K562 (cell line): ENCODE results near the gene HYAL3. TPM values are rescaled to one million over a fixed set of nuclear protein-coding genes. Genes with fewer than 3 reads are reported as not detected.

Experiments
- ATAC-seq: fragments of 200-7000 bp; cut with Tn5 transposase; 3 replicates; pipeline ENCODE4 v1.9.1; 2020; ENCODE audit warnings: moderate library complexity
- BruUV-seq: library from RNA; stranded (reverse); fragments of 400-500 nt; replicated peaks from 2 replicates; lab custom pipeline; 2021; lab: Mats Ljungman, UMichigan
- CTCF ChIA-PET: fragments of 300-600 bp; formaldehyde crosslinking; extraction: SDS; loops from one replicate; lab custom pipeline; 2021; ENCODE audit warnings: low intra/inter-chr PET ratio; lab: Yijun Ruan, JAX
- POLR2A ChIA-PET: fragments of 300-600, 350-650 bp; sonication (Branson Sonifier 250); formaldehyde crosslinking; extraction: SDS; loops from one replicate; lab custom pipeline; 2021; ENCODE audit warnings: antibody characterized with exemption, inconsistent platforms; lab: Yijun Ruan, JAX
- DNase-seq, 4 experiments: peaks; one replicate each; pipeline versions ENCODE4 v3.0.0 to v3.0.0-alpha.2; 2011 to 2018; ENCODE audit warnings: low spot score in 3 of 4, mixed read lengths in 3 of 4; ENCODE audit errors: extremely low read depth in 1 of 4
- FAIRE-seq: peaks from 2 replicates; lab custom pipeline; 2011; peaks lifted over from hg19 to GRCh38; lab: Jason Lieb, UNC
- H2AFZ ChIP-seq: 2 replicates; pipeline ENCODE4 v1.6.0; 2011; ENCODE audit warnings: low read depth, low read length, control low read depth, inconsistent platforms
- H3K27ac ChIP-seq: fragments of 200-600 bp; 3 replicates; pipeline ENCODE4 v1.8.0; 2011; ENCODE audit warnings: low read depth, mild to moderate bottlenecking, control low read depth, inconsistent platforms, low read length, moderate library complexity, mixed read lengths; ENCODE audit errors: extremely low read depth
- H3K27me3 ChIP-seq, 2 experiments: fragments of 300-600 bp in 1 of 2; 2 replicates in 1 of 2; 3 replicates in 1 of 2; pipeline versions ENCODE4 v1.6.0 to v1.8.0; 2011; ENCODE audit warnings: inconsistent platforms in 2 of 2, low read length in 2 of 2, mild to moderate bottlenecking in 1 of 2, mixed read lengths in 1 of 2, moderate library complexity in 1 of 2; ENCODE audit not compliant: control insufficient read depth in 2 of 2, insufficient read depth in 2 of 2
- H3K36me3 ChIP-seq: fragments of 300-600 bp; 3 replicates; pipeline ENCODE4 v1.8.0; 2011; ENCODE audit warnings: mild to moderate bottlenecking, low read length, inconsistent platforms; ENCODE audit not compliant: control insufficient read depth, insufficient read depth
- H3K4me1 ChIP-seq, 2 experiments: fragments of 200-600 bp in 1 of 2; replicated peaks in 1 of 2; 2 replicates in 1 of 2; 3 replicates in 1 of 2; pipeline versions ENCODE4 v1.5.1 to v1.8.0; 2011; ENCODE audit warnings: inconsistent platforms in 2 of 2, low read length in 2 of 2, mild to moderate bottlenecking in 1 of 2, mixed read lengths in 1 of 2, moderate library complexity in 1 of 2; ENCODE audit not compliant: control insufficient read depth in 2 of 2, insufficient read depth in 2 of 2
- H3K4me2 ChIP-seq: 2 replicates; pipeline ENCODE4 v1.6.1; 2011; ENCODE audit warnings: low read length, control low read depth, inconsistent platforms, mixed read lengths; ENCODE audit not compliant: insufficient read depth
- H3K4me3 ChIP-seq: fragments of 200-600 bp; sonication (generic), shearing (Covaris generic); 2 replicates; pipeline ENCODE4 v1.5.1; 2016; ENCODE audit warnings: control low read depth, inconsistent platforms
- H3K79me2 ChIP-seq: fragments of 200-600 bp; 3 replicates; pipeline ENCODE4 v1.8.0; 2011; ENCODE audit warnings: low read length, inconsistent platforms; ENCODE audit not compliant: control insufficient read depth, insufficient read depth
- H3K9ac ChIP-seq, 2 experiments: 2 replicates each; pipeline versions ENCODE4 v1.6.0 to v1.6.1; 2011; ENCODE audit warnings: low read depth in 2 of 2, low read length in 2 of 2, control low read depth in 1 of 2, inconsistent platforms in 1 of 2, mild to moderate bottlenecking in 1 of 2, mixed read lengths in 1 of 2; ENCODE audit not compliant: insufficient read depth in 1 of 2
- H3K9me1 ChIP-seq: one replicate; pipeline ENCODE4 v1.6.0; 2011; ENCODE audit warnings: inconsistent platforms, mild to moderate bottlenecking, low read length, moderate library complexity; ENCODE audit not compliant: control insufficient read depth, insufficient read depth
- H3K9me3 ChIP-seq: replicated peaks from 2 replicates; pipeline ENCODE4 v1.5.1; 2011; ENCODE audit warnings: low read depth, low read length, inconsistent platforms; ENCODE audit not compliant: control insufficient read depth, insufficient read depth
- H4K20me1 ChIP-seq: replicated peaks from 2 replicates; pipeline ENCODE4 v1.6.1; 2011; ENCODE audit warnings: low read length, inconsistent platforms, mixed read lengths; ENCODE audit not compliant: control insufficient read depth, insufficient read depth
- ATF2 ChIP-seq: sonication (generic); formaldehyde crosslinking; IDR thresholded peaks from 2 replicates; pipeline ENCODE4 v1.8.1; 2022; ENCODE audit warnings: missing genetic modification reagents
- CBFA2T3 ChIP-seq: fragments of 450-650 bp; IDR thresholded peaks from 2 replicates; pipeline ENCODE4 v1.6.1; 2017
- E2F6 ChIP-seq, 2 experiments: IDR thresholded peaks; 2 replicates each; pipeline ENCODE4 v1.6.1; 2011; ENCODE audit warnings: borderline replicate concordance in 1 of 2, control low read depth in 1 of 2, low read depth in 1 of 2, low read length in 1 of 2, mild to moderate bottlenecking in 1 of 2, mixed read lengths in 1 of 2, moderate library complexity in 1 of 2; ENCODE audit not compliant: insufficient read depth in 1 of 2, insufficient read length in 1 of 2, poor library complexity in 1 of 2, severe bottlenecking in 1 of 2; ENCODE audit errors: extremely low read depth in 1 of 2
- KDM1A ChIP-seq, 2 experiments: fragments of 450-650 bp; IDR thresholded peaks; 2 replicates each; pipeline ENCODE4 v1.6.1; 2016; ENCODE audit warnings: mild to moderate bottlenecking in 2 of 2
- MAFF ChIP-seq: IDR thresholded peaks from 2 replicates; pipeline ENCODE4 v1.6.1; 2012; ENCODE audit warnings: low read length, improper control_type of control experiment
- NFE2L1 ChIP-seq: fragments of 450-650 bp; IDR thresholded peaks from 2 replicates; pipeline ENCODE4 v1.6.1; 2016; ENCODE audit warnings: missing genetic modification characterization, low read depth, mild to moderate bottlenecking, missing compliant biosample characterization, moderate library complexity, borderline replicate concordance
- RCOR1 ChIP-seq, 2 experiments: IDR thresholded peaks; 2 replicates each; pipeline ENCODE4 v1.6.1; 2012; ENCODE audit warnings: low read depth in 2 of 2, low read length in 2 of 2, borderline replicate concordance in 1 of 2, improper control_type of control experiment in 1 of 2
- SETDB1 ChIP-seq: IDR thresholded peaks from one replicate; pipeline ENCODE4 v1.6.1; 2012; ENCODE audit warnings: low read length, control low read depth, inconsistent platforms
- TARDBP ChIP-seq: fragments of 450-650 bp; IDR thresholded peaks from 2 replicates; pipeline ENCODE4 v1.6.1; 2016
- TCF3 ChIP-seq: sonication (generic); formaldehyde crosslinking; IDR thresholded peaks from 2 replicates; pipeline ENCODE4 v1.4.0; 2020; ENCODE audit warnings: mild to moderate bottlenecking, missing genetic modification reagents
- TEAD1 ChIP-seq, 2 experiments: fragments of 450-650 bp in 1 of 2; sonication (generic) in 1 of 2; formaldehyde crosslinking; IDR thresholded peaks; 2 replicates each; pipeline versions ENCODE4 v1.4.0 to v1.8.0; 2020 to 2022; ENCODE audit warnings: mild to moderate bottlenecking in 2 of 2, missing genetic modification reagents in 1 of 2
- TEAD4 ChIP-seq, 2 experiments: sonication (generic) in 1 of 2; formaldehyde crosslinking in 1 of 2; IDR thresholded peaks; 2 replicates each; pipeline versions ENCODE4 v1.6.1 to v1.8.0; 2012 to 2022; ENCODE audit warnings: borderline replicate concordance in 1 of 2, inconsistent platforms in 1 of 2, low read length in 1 of 2, mild to moderate bottlenecking in 1 of 2, missing genetic modification reagents in 1 of 2
- YY1 ChIP-seq, 3 experiments: IDR thresholded peaks; 2 replicates each; pipeline ENCODE4 v1.6.1; 2011; ENCODE audit warnings: low read length in 2 of 3, mild to moderate bottlenecking in 2 of 3, moderate library complexity in 2 of 3, borderline replicate concordance in 1 of 3, control low read depth in 1 of 3, low read depth in 1 of 3; ENCODE audit not compliant: insufficient read depth in 3 of 3, insufficient replicate concordance in 2 of 3, control insufficient read depth in 1 of 3, insufficient read length in 1 of 3; ENCODE audit errors: extremely low read depth in 1 of 3
- ZNF695 ChIP-seq: fragments of 450-650 bp; formaldehyde crosslinking; IDR thresholded peaks from 2 replicates; pipeline ENCODE4 v1.4.0; 2020; ENCODE audit warnings: mild to moderate bottlenecking, moderate library complexity
- ZNF76 ChIP-seq: fragments of 250-450 bp; sonication (Bioruptor Pico); IDR thresholded peaks from 2 replicates; pipeline ENCODE4 v1.4.0; 2020; ENCODE audit warnings: mild to moderate bottlenecking, moderate library complexity, borderline replicate concordance
- ZNF766 ChIP-seq: fragments of 200-800 bp; sonication (Bioruptor generic); conservative IDR thresholded peaks from 2 replicates; pipeline ENCODE4 v1.6.1; 2016; ENCODE audit warnings: missing genetic modification characterization, missing compliant biosample characterization
- ZSCAN29 ChIP-seq: fragments of 450-650 bp; IDR thresholded peaks from 2 replicates; pipeline ENCODE4 v1.6.1; 2017
- WGBS: fragments of 100-300 bp; shearing (Covaris generic); methylation state at CpG from one replicate; pipeline ENCODE4 v1.1.6; 2016; ENCODE audit warnings: low coverage, mixed read lengths; ENCODE audit not compliant: insufficient coverage; ENCODE audit errors: missing lambda C conversion rate; 5-methylcytosine and 5-hydroxymethylcytosine counted together
- in situ Hi-C: fragments of 300-500 bp; cut with MboI; formaldehyde crosslinking; loops from 4 replicates; pipeline ENCODE4 v1.15.0; 2018; ENCODE audit warnings: inconsistent platforms, mixed read lengths
- intact Hi-C: fragments of 100-400 bp; cut with micrococcal nuclease; formaldehyde crosslinking; loops from 2 replicates; pipeline ENCODE4 v1.14.2; 2022
- polyA plus RNA-seq, 8 experiments: library from polyadenylated mRNA; depleted of rRNA in 4 of 8; stranded (reverse) in 5 of 8; unstranded in 3 of 8; fragments of >200 nt; fragmentation: Nextera tagmentation in 2 of 8; fragmentation: Illumina TruSeq in 1 of 8; extraction: Ambion mirVana in 2 of 8; extraction: Trizol in 1 of 8; gene quantifications; 2 replicates each; pipeline versions ENCODE4 v1.2.1 to v1.2.3, GENCODE V29; 2011 to 2014; ENCODE audit warnings: inconsistent platforms in 1 of 8, missing spikeins in 1 of 8
- total RNA-seq, 7 experiments: library from RNA; depleted of rRNA in 6 of 7; stranded (reverse); fragments of >200 nt in 6 of 7; fragmentation: Illumina TruSeq in 2 of 7; extraction: Trizol in 2 of 7; gene quantifications; 2 replicates each; pipeline versions ENCODE4 v1.2.1 to v1.2.3, GENCODE V29; 2011 to 2021; ENCODE audit warnings: low replicate concordance in 1 of 7

The HYAL3 gene
- total and polyA plus RNA-seq, 9 of the 15 experiments (the other 6 are each of a cell fraction or from before 2014, with no cell fraction given) = 0.38 to 9.1 (median 6.8) TPM

GRCh38 chr3:50254577-50255250 lies 44.5 kb downstream of the HYAL3 start (continued):
- TF ChIP-seq YY1 (IDR thresholded peaks at IDR 0.05; ENCODE audit: borderline replicate concordance in 1 of 3, control insufficient read depth in 1 of 3, extremely low read depth in 1 of 3, insufficient read depth in 3 of 3, insufficient read length in 1 of 3, insufficient replicate concordance in 2 of 3, low read depth in 1 of 3, low read length in 2 of 3) (no peak), RCOR1 (IDR thresholded peaks at IDR 0.05; ENCODE audit: borderline replicate concordance in 1 of 2, low read depth in 2 of 2, low read length in 2 of 2) (no peak)

GRCh38 chr3:50251220-50251619 lies 48.0 kb downstream of the HYAL3 start:
- CTCF ChIA-PET = no interaction called here
- no peak overlapping the region for H3K4me2 ChIP-seq
- ATAC-seq = no peak
- TF ChIP-seq NFE2L1 (tag) = no peak
- TF ChIP-seq CBFA2T3 = peak; percentile 81
- peak; percentile 62 for TF ChIP-seq TEAD4 (IDR thresholded peaks at IDR 0.05; ENCODE audit: low read length)
- TF ChIP-seq TEAD4 (CRISPR knock-in tag; IDR thresholded peaks at IDR 0.05; ENCODE audit: borderline replicate concordance) = no peak
- TF ChIP-seq SETDB1 = no peak
- TF ChIP-seq ZNF695 (CRISPR knock-in tag) = no peak
- peak; percentile 25; the same call in 1 of the 2 replicates for TF ChIP-seq TCF3 (CRISPR knock-in tag)
- TF ChIP-seq E2F6 (IDR thresholded peaks at IDR 0.05; ENCODE audit: borderline replicate concordance in 1 of 2, extremely low read depth in 1 of 2, insufficient read depth in 1 of 2, insufficient read length in 1 of 2, low read depth in 1 of 2, low read length in 1 of 2, poor library complexity in 1 of 2, severe bottlenecking in 1 of 2) = no peak
- TF ChIP-seq ZNF76 (CRISPR knock-in tag) = no peak
- TF ChIP-seq ZSCAN29 = no peak
- no peak for TF ChIP-seq ZNF766 (CRISPR knock-in tag)
- peak; percentile 97 to 98 for TF ChIP-seq KDM1A (IDR thresholded peaks at IDR 0.05)
- no peak for TF ChIP-seq TARDBP
- TF ChIP-seq MAFF = no peak
- TF ChIP-seq TEAD1 (CRISPR knock-in tag; IDR thresholded peaks at IDR 0.05) = 0 out of 4 replicates have a peak, but pooled peaks of 1 of the 2 experiments have one; percentile 51
- peak; percentile 19 to 72; a peak in 3 of 4 replicates for TF ChIP-seq RCOR1 (IDR thresholded peaks at IDR 0.05; ENCODE audit: borderline replicate concordance in 1 of 2, low read depth in 2 of 2, low read length in 2 of 2)
- no peak for TF ChIP-seq ATF2

More at GRCh38 chr3:50251220-50251619, 48.0 kb downstream of the HYAL3 start:
- Histone ChIP-seq H4K20me1 (no peaks in the 10 kb centered on the region), H3K27ac (no peak overlapping the region), H3K4me3 (no peak overlapping the region), H3K79me2 (peaks cover 13% of the 10 kb centered on the region), H3K36me3 (peaks cover 11% of the 10 kb centered on the region; the same call in 2 of the 3 replicates), H3K9me1 (no peaks in the 10 kb centered on the region), H2AFZ (no peak overlapping the region), H3K27me3 (no peaks in the 10 kb centered on the region), H3K9ac (peak overlapping the region in 1 of 2 experiments; percentile 78; a peak in 2 of 4 replicates), H3K4me1 (peaks cover 12 to 24% of the 10 kb centered on the region in 2 experiments), H3K9me3 (no peaks in the 10 kb centered on the region)
- POLR2A ChIA-PET = no interaction called here
- DNase-seq (peak in 3 of 4 experiments; percentile 33 to 50 (median 46)), FAIRE-seq (peak; percentile 69)
- WGBS = 38% methylated on average over 5 of the region's 8 CpGs
- intact Hi-C loops (no loop called here), in situ Hi-C loops (no loop called here)
- BruUV-seq = no TSS peak
